GM12872 (cell line): Measurements from ENCODE around the gene NIPAL3.

Experiments used
- CTCF ChIP-seq: IDR thresholded peaks from 3 replicates; pipeline ENCODE4 v1.5.1; 2011; ENCODE audit warnings: low read depth, mild to moderate bottlenecking, low read length, moderate library complexity; ENCODE audit not compliant: insufficient read depth

Gene NIPAL3

GRCh38 chr1:24392604-24392946 lies 23.0 kb upstream of the NIPAL3 start:
- no peak for TF ChIP-seq CTCF

- TF ChIP-seq CTCF = no peak
These were observed 22.5 kb upstream of the NIPAL3 start for GRCh38 chr1:24392982-24393650.

GRCh38 chr1:24393892-24394291 lies 21.7 kb upstream of the NIPAL3 start:
- no peak for TF ChIP-seq CTCF

- TF ChIP-seq CTCF = no peak
These were observed 15.5 kb upstream of the NIPAL3 start for GRCh38 chr1:24400065-24400464.

GRCh38 chr1:24403806-24404205 lies 11.8 kb upstream of the NIPAL3 start:
- no peak for TF ChIP-seq CTCF

- TF ChIP-seq CTCF = no peak
These were observed 8.8 kb upstream of the NIPAL3 start for GRCh38 chr1:24406788-24407187.

- TF ChIP-seq CTCF = no peak
These were observed 6.1 kb upstream of the NIPAL3 start for GRCh38 chr1:24409535-24409934.
